Muscle of back (tissue), 11 donors: ENCODE data around the gene KRT33A. TPM values are rescaled to one million over a fixed set of nuclear protein-coding genes. Genes with fewer than 3 reads are reported as not detected.

ENCODE experiments used
- DNase-seq, 3 donors: peaks; one replicate each; pipeline versions ENCODE4 v3.0.0 to v3.0.0-alpha.2; 2013
- polyA plus RNA-seq, 10 donors: library from polyadenylated mRNA; unstranded; fragments of 120-200 nt; gene quantifications; one replicate each; pipeline ENCODE4 v1.2.1, GENCODE V29; 2013; ENCODE audit not compliant: insufficient read length in 10 of 10

KRT33A gene
- polyA plus RNA-seq, 10 donors: not detected

- DNase-seq: no peak
Observed at GRCh38 chr17:41331606-41332005, 19.0 kb downstream of the KRT33A start.

- DNase-seq: peak; percentile 9 to 23 (median 17)
Observed at GRCh38 chr17:41329279-41329948, 21.2 kb downstream of the KRT33A start.

- no peak for DNase-seq
Observed at GRCh38 chr17:41328207-41328606, 22.4 kb downstream of the KRT33A start.

GRCh38 chr17:41327411-41328120 lies 23.1 kb downstream of the KRT33A start:
- DNase-seq: no peak

- DNase-seq: no peak
Observed at GRCh38 chr17:41326173-41327145, 24.2 kb downstream of the KRT33A start.

GRCh38 chr17:41325611-41326010 lies 25.0 kb downstream of the KRT33A start:
- DNase-seq: no peak

- DNase-seq: no peak
Observed at GRCh38 chr17:41325126-41325525, 25.5 kb downstream of the KRT33A start.

- no peak for DNase-seq
Observed at GRCh38 chr17:41324180-41325075, 26.2 kb downstream of the KRT33A start.

GRCh38 chr17:41322903-41323895 lies 27.4 kb downstream of the KRT33A start:
- DNase-seq: no peak

- DNase-seq: peak; percentile 17 to 53 (median 29)
Observed at GRCh38 chr17:41322094-41322902, 28.3 kb downstream of the KRT33A start.

GRCh38 chr17:41318231-41318630 lies 32.4 kb downstream of the KRT33A start:
- DNase-seq: no peak

- DNase-seq: no peak
Observed at GRCh38 chr17:41315814-41316445, 34.7 kb downstream of the KRT33A start.

- DNase-seq: no peak
Observed at GRCh38 chr17:41315204-41315794, 35.3 kb downstream of the KRT33A start, which contains the start of gene KRTAP17-1. Gene KRTAP17-1 (minus strand): TSS chr17:41315710. CDS start chr17:41315650, 60 bp downstream.

- DNase-seq: no peak
Observed at GRCh38 chr17:41311111-41311510, 39.5 kb downstream of the KRT33A start.

GRCh38 chr17:41308918-41309359 lies 41.7 kb downstream of the KRT33A start, which contains the start of gene KRTAP16-1:
Gene KRTAP16-1 (minus strand): TSS chr17:41309309. CDS start chr17:41309253, 56 bp downstream.
- peak in 1 of 3 donors; percentile 9 for DNase-seq

GRCh38 chr17:41308251-41308917 lies 42.2 kb downstream of the KRT33A start:
- DNase-seq: peak; percentile 46 to 72 (median 48)

GRCh38 chr17:41307647-41308046 lies 43.0 kb downstream of the KRT33A start:
- no peak for DNase-seq
